ENCODE results near the gene ACAA1. TPM values are rescaled to one million over a fixed set of nuclear protein-coding genes. Genes with fewer than 3 reads are reported as not detected.

ACAA1 gene
- total RNA-seq: 52.6 TPM

GRCh38 chr3:38136777-38137614 lies at the start of gene ACAA1:
ACAA1 (minus strand) TSS chr3:38137127; CDS start chr3:38137035, 92 bp downstream.
- no peaks in the 10 kb centered on the region for H3K27me3 ChIP-seq
- TF ChIP-seq, protein P1, sequence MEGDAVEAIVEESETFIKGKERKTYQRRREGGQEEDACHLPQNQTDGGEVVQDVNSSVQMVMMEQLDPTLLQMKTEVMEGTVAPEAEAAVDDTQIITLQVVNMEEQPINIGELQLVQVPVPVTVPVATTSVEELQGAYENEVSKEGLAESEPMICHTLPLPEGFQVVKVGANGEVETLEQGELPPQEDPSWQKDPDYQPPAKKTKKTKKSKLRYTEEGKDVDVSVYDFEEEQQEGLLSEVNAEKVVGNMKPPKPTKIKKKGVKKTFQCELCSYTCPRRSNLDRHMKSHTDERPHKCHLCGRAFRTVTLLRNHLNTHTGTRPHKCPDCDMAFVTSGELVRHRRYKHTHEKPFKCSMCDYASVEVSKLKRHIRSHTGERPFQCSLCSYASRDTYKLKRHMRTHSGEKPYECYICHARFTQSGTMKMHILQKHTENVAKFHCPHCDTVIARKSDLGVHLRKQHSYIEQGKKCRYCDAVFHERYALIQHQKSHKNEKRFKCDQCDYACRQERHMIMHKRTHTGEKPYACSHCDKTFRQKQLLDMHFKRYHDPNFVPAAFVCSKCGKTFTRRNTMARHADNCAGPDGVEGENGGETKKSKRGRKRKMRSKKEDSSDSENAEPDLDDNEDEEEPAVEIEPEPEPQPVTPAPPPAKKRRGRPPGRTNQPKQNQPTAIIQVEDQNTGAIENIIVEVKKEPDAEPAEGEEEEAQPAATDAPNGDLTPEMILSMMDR (IDR thresholded peaks at IDR 0.05): no peak
- intact Hi-C loops (cut with DNase I): loop anchor here (1.0 to 10.0 kb wide), 5 partner anchors 28 to 1142 kb away; partner anchors contain the start of genes ACVR2B, EPM2AIP1, MLH1 and OXSR1
- peak; percentile 99 to 100 for DNase-seq (ENCODE audit: low spot score in 2 of 2)
- peaks cover 25 to 38% of the 10 kb centered on the region in 2 donors for H3K36me3 ChIP-seq
- H3K9me3 ChIP-seq: no peaks in the 10 kb centered on the region
- H3K4me1 ChIP-seq: peaks cover 0 to 28% of the 10 kb centered on the region in 2 donors
- peak within 1 kb of the TSS; percentile 87 to 98 for H3K4me3 ChIP-seq
- H3K27ac ChIP-seq: peak within 1 kb of the TSS; percentile 90 to 97

DNA sequence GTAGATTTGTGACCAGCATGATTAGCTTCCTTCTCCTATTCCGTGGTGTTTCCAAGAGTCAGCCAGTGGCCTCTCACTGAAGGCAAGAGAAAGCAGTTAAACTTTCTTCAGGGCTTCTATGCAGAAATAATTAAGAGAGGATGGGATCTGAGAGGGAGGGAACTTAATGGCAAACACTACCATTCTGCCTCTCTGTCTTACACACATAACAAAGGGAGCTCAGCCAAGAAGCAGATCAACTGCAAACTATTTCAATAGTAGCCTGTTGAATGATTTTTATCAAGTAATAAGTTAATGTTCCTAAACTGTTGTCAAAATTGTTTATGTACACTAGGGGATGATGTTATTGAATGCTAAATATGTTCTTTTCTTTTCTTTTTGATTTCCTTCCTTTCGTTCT lies 40.3 kb upstream of the ACAA1 start:
- TF ChIP-seq, protein P1 (IDR thresholded peaks at IDR 0.05): no peak
- no peaks in the 10 kb centered on the region for H3K9me3 ChIP-seq
- peaks cover 0 to 2% of the 10 kb centered on the region in 2 donors for H3K4me1 ChIP-seq
- no peak for DNase-seq (ENCODE audit: low spot score in 2 of 2)
- no peak overlapping the region for H3K27ac ChIP-seq
- H3K4me3 ChIP-seq: no peak overlapping the region
- H3K36me3 ChIP-seq: no peaks in the 10 kb centered on the region
- no peaks in the 10 kb centered on the region for H3K27me3 ChIP-seq
- intact Hi-C loops (cut with DNase I): no loop called here

GRCh38 chr3:38173834-38174418 lies 37.0 kb upstream of the ACAA1 start:
- Histone ChIP-seq H3K27ac (no peak overlapping the region), H3K4me3 (no peak overlapping the region), H3K9me3 (no peaks in the 10 kb centered on the region), H3K27me3 (no peaks in the 10 kb centered on the region), H3K36me3 (no peaks in the 10 kb centered on the region), H3K4me1 (peaks cover 2 to 6% of the 10 kb centered on the region in 2 donors)
- TF ChIP-seq, protein P1 (IDR thresholded peaks at IDR 0.05): no peak
- no peak for DNase-seq (ENCODE audit: low spot score in 2 of 2)
- intact Hi-C loops (cut with DNase I): no loop called here

- no peaks in the 10 kb centered on the region for H3K27me3 ChIP-seq
Observed at GRCh38 chr3:38171622-38172021, 34.7 kb upstream of the ACAA1 start.

GRCh38 chr3:38170722-38171121 lies 33.8 kb upstream of the ACAA1 start:
- peaks cover 2 to 21% of the 10 kb centered on the region in 2 donors for H3K4me1 ChIP-seq
- TF ChIP-seq, protein P1 (IDR thresholded peaks at IDR 0.05): no peak
- no peak overlapping the region for H3K4me3 ChIP-seq
- no peak for DNase-seq (ENCODE audit: low spot score in 2 of 2)
- H3K27ac ChIP-seq: no peak overlapping the region
- H3K36me3 ChIP-seq: no peaks in the 10 kb centered on the region
- intact Hi-C loops (cut with DNase I): no loop called here
- H3K9me3 ChIP-seq: no peaks in the 10 kb centered on the region
- no peaks in the 10 kb centered on the region for H3K27me3 ChIP-seq

More at GRCh38 chr3:38171622-38172021, 34.7 kb upstream of the ACAA1 start:
- DNase-seq (ENCODE audit: low spot score in 2 of 2): no peak
- Histone ChIP-seq H3K9me3 (no peaks in the 10 kb centered on the region), H3K4me3 (no peak overlapping the region), H3K4me1 (peaks cover 2 to 21% of the 10 kb centered on the region in 2 donors), H3K36me3 (no peaks in the 10 kb centered on the region), H3K27ac (no peak overlapping the region)
- TF ChIP-seq, protein P1 (IDR thresholded peaks at IDR 0.05): no peak
- intact Hi-C loops (cut with DNase I): no loop called here
